Measurements from ENCODE around the gene MYH2.
A peak's percentile ranks its signal among the peaks of the same experiment; 100 is the strongest.
"Not testable (repeated sequence)": the region's sequence is repeated elsewhere in the genome, so short reads cannot be mapped to it uniquely, and the experiment has no call there.

MYH2 gene

DNA sequence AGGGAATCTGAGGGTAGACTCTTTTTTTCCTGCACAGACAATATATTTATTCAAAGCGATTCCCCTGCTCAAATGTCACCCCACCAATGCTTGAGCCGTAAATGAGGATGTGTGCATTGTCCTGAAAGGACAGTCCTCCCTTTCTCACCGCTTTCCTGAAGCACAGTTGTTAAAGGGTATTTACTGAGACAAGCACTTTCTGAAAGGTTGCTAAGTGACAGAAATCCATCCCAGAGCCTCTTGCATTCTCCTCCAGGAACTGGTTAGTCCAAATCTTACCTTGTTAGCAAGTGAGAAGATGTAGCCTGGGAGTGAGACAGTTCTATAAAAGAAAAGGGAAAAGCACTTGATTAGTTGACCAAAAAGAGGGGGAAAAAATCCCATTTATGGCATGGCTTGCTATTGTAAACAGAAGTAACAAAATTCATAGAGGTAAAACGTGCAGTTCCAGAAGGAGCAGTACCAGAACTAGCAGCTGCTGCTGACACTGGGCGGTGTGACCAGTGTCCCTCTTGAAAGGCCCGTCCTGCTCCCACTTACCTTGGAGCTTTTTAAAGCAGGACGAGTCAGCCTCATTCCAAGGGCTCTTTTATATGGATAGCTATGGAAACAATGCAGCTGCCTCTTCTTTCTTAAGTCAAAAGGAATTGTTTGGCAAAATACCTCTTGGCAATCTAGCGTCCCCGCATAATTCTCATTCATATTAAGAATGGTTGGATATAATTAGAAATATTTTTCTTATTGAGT is at the start of gene MYH2:
MYH2 (minus strand) TSS at position 563 of the 747 bp plus-strand sequence. CDS start 1,738 bp downstream, outside the sequence.
- no peak for DNase-seq (ENCODE audit: low read depth)

DNA sequence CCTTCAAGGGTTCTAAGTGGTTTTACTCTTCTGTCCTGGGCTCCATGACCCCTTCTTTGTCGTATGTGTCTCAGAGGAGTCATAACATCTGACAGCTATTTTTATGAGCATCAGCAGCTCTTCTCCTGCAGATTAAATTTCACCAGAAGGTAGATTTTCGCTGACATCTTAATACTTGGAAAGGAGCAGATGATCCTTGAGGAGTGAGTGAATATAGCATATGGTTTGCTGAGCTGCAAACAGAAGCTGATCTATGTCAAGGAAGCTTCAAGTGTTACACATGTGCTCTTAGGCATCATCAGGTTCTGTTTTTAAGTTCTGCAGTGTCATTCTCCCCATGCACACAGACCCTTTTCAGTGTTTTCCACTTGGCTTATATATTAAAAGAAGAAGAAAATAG is 49.2 kb upstream of the MYH2 start:
- DNase-seq (ENCODE audit: low read depth): no peak

- DNase-seq (ENCODE audit: low read depth): no peak
Measured at GRCh38 chr17:10589553-10590145, 40.2 kb upstream of the MYH2 start.

DNA sequence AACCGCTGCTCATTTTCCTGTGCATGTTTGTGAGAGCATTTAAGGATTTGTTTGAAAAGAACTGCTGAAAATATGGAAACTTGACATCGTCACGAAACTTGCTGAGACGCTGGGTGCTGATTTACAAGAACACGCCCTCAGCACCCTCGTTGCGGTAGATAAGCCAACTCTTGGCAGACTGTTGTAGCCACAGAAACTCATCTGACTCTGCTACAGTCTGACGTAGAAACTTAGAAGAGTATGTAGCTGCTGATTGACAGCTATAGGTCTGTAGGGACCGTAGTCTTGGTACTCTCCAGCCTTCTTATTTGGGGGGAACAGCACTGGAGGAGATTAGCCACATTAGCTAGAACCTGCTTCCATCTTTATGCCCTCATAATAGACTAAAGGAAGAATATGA is 36.1 kb upstream of the MYH2 start:
- no peak for DNase-seq (ENCODE audit: low read depth)

GRCh38 chr17:10583834-10584233 is 34.4 kb upstream of the MYH2 start:
- DNase-seq (ENCODE audit: low read depth): no peak

DNA sequence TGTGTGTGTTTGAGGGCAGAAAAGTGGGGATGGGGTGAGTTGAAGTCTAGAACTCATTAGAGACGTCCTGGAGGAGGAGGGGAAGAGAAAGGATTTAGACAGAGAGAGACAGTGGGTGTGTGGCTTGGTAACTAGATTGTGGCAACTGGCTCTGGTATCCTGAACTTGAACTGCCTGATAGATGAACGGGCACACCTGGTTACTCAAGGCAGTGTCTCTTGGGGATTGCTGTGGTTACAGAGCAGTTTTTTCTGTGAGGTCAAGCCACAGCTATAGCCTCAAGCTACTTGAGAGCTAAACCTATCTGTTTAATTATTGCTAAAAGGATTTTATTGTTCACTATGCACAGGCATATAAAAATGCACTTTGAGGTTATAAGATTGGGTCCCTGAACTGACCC is 29.8 kb upstream of the MYH2 start:
- no peak for DNase-seq (ENCODE audit: low read depth)

GRCh38 chr17:10574324-10574723 is 24.9 kb upstream of the MYH2 start:
- no peak for DNase-seq (ENCODE audit: low read depth)

DNA sequence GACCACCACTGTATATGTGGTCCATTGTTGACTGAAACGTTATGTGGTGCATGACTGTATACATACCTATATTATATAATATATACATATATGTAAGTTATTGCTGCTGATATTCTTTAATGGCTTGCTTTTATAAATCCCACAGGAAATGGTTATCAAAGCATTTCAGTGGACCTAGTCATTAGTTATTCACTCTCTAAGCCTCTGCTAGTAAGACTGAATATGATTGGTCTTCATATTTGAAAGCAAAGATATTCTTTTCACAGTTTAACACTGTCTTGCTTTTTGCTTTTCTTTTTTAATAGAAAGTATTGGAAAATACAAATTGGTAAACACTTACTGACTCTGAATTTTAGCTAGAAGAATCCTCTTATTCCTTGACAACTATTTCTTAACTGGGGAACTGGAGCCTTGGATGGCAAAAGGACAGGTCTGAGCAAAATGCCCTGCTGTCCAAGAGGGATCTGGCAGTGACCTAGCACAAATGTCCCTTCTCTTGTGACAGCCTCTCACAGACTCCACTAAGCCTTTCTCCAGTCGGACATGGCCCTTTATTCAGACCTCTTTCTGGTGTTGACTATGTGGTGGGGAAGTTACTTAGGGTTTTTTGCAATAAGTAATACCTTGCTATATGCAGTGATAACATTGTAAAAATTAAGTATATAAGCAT is 14.7 kb upstream of the MYH2 start:
- no peak for DNase-seq (ENCODE audit: low read depth)

GRCh38 chr17:10558049-10558448 is 8.6 kb upstream of the MYH2 start:
- DNase-seq (ENCODE audit: low read depth): no peak

DNA sequence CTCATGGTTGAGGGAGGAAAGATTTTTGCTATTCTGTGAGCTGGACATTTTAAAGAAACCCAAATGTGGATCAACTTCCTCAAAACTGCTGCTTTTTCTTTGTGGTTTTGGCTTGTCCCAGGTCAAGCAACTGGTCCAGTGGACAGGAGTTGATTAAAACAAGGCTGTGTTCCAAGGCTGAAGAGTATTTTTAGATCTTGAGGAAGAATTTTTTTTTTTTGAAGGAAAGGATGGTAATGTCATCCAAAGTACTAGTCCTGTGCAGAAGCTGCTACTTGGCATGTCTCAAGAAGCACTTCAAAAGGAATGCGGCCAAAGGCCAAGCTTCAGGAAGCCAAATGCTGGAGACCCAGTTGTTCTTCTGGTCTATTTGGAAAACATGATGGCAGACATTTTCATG is 8.0 kb upstream of the MYH2 start:
- peak; percentile 33 for DNase-seq (ENCODE audit: low read depth)

GRCh38 chr17:10556301-10557005 is 7.0 kb upstream of the MYH2 start:
- DNase-seq (ENCODE audit: low read depth): no peak

- DNase-seq (ENCODE audit: low read depth): no peak
Measured at GRCh38 chr17:10550014-10550413, 556 bp upstream of the MYH2 start.

DNA sequence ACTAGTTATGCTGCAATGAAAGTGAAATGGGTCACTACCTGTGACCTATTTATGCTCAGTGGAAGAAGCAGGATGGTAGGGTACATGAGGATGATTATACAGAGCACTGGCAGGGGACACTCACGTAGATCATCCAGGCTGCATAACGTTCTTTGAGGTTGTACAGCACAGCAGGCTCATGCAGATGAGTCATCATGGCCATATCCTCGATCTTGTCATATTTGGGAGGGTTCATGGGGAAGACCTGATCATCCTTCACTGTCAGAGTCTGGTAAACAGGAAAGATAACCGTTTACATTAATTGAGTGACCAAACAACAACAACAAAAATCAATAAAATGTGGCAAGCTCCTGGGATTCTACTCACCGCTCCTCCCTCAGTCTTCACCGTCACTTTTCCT is 2.1 kb downstream of the MYH2 start:
- no peak for DNase-seq (ENCODE audit: low read depth)

- DNase-seq (ENCODE audit: low read depth): not testable (repeated sequence)
Measured at GRCh38 chr17:10543486-10543885, 6.0 kb downstream of the MYH2 start.

GRCh38 chr17:10541179-10541578 is 8.3 kb downstream of the MYH2 start:
- DNase-seq (ENCODE audit: low read depth): not testable (repeated sequence)

GRCh38 chr17:10532026-10532425 is 17.4 kb downstream of the MYH2 start:
- DNase-seq (ENCODE audit: low read depth): no peak

- DNase-seq (ENCODE audit: low read depth): no peak
Measured at GRCh38 chr17:10527419-10527818, 22.0 kb downstream of the MYH2 start.

DNA sequence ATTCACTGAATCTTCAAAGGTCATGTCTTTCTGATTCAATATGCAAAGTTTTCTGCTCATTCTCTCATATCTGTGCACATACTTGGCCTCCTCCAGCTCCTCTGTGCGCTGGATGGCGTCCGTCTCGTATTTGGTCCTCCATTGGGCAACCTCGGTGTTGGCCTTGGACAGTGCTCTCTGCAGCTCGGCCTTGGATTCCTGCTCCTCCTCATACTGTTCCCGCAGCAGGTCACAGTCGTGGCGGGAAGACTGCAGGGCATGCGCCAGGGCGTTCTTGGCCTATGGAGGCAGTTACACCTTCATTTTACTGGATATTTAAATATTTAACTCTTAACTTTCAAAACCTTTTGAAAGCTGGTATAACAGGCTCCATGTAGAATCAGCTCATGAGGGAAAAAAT is 22.9 kb downstream of the MYH2 start:
- DNase-seq (ENCODE audit: low read depth): no peak

- no peak for DNase-seq (ENCODE audit: low read depth)
Measured at GRCh38 chr17:10523064-10523463, 26.4 kb downstream of the MYH2 start.

- no peak for DNase-seq (ENCODE audit: low read depth)
Measured at GRCh38 chr17:10521949-10522348, 27.5 kb downstream of the MYH2 start.

GRCh38 chr17:10518271-10519037 is 31.0 kb downstream of the MYH2 start, which contains the start of gene MYH1:
Gene MYH1 (minus strand): TSS chr17:10518542. CDS start chr17:10516642, 1,900 bp downstream.
- no peak for DNase-seq (ENCODE audit: low read depth)

GRCh38 chr17:10516638-10517037 is 32.8 kb downstream of the MYH2 start:
- DNase-seq (ENCODE audit: low read depth): no peak

Data from stromal cell of bone marrow (primary cell).